ENCODE results near the gene RHBDD3.

RHBDD3 gene

GRCh38 chr22:29313576-29314466, 46.0 kb upstream of the RHBDD3 start:
- TF ChIP-seq L3MBTL2 (conservative IDR thresholded peaks at IDR 0.05), result no peak
- TF ChIP-seq SP1 (IDR thresholded peaks at IDR 0.05), result no peak
- no peak for TF ChIP-seq FOXK2 (IDR thresholded peaks at IDR 0.05)
- TF ChIP-seq PKNOX1 (IDR thresholded peaks at IDR 0.05), result no peak
- no peak for TF ChIP-seq HDGF (IDR thresholded peaks at IDR 0.05; ENCODE audit: borderline replicate concordance)
- TF ChIP-seq TARDBP (IDR thresholded peaks at IDR 0.05), result no peak
- no peak for TF ChIP-seq NFRKB (IDR thresholded peaks at IDR 0.05)
- no peak for TF ChIP-seq CTBP1 (IDR thresholded peaks at IDR 0.05; ENCODE audit: borderline replicate concordance)
- no peak for TF ChIP-seq SUZ12 (IDR thresholded peaks at IDR 0.05)
- DNase-seq (ENCODE audit: extremely low spot score), result no peak
- ChIA-PET POLR2A (interaction anchor here (1.3 kb wide), 1 partner anchor 241 kb away, joined by 3 read pairs; no protein-coding TSS in a partner anchor), CTCF (interaction anchor here (0.6 kb wide), 1 partner anchor 160 kb away, joined by 3 read pairs; no protein-coding TSS in a partner anchor)

DNA sequence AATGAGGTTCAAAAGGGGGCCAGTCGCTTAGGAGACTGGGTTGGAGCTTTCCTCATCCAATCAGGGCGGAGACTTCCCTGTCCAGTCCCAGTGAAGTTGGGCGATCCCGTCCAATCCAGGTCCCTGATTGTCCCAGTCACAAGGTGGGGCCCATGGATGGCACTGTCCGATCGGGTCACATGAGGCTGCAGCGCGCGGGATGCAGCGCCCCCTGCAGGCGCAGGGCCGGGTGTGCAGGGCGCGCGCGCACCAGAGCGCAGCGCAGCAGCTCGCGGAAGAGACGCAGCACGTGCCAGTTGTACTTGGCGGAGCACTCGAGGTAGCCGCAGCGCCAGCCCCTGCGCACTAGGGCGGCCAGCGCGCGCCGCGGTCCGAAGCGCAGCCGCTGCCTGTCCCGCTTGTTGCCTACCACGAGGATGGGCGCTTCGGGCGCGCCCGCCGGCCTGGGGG, 45.4 kb upstream of the RHBDD3 start:
- no peak for DNase-seq (ENCODE audit: extremely low spot score)
- POLR2A ChIA-PET, result interaction anchor here (1.3 kb wide), 1 partner anchor 241 kb away, joined by 3 read pairs; no protein-coding TSS in a partner anchor
- CTCF ChIA-PET, result interaction anchor here (0.6 to 1.0 kb wide), 2 partner anchors 10 to 11 kb away, joined by 3 to 8 read pairs; no protein-coding TSS in a partner anchor

GRCh38 chr22:29312218-29313125, 44.7 kb upstream of the RHBDD3 start:
- TF ChIP-seq ZNF384 (IDR thresholded peaks at IDR 0.05) (no peak), ARNT (IDR thresholded peaks at IDR 0.05) (no peak), CTBP1 (IDR thresholded peaks at IDR 0.05; ENCODE audit: borderline replicate concordance) (no peak), FOXM1 (IDR thresholded peaks at IDR 0.05; ENCODE audit: borderline replicate concordance) (no peak), BHLHE40 (IDR thresholded peaks at IDR 0.05; ENCODE audit: borderline replicate concordance) (no peak), SUZ12 (IDR thresholded peaks at IDR 0.05) (no peak), LEF1 (IDR thresholded peaks at IDR 0.05; ENCODE audit: borderline replicate concordance) (no peak), SP1 (IDR thresholded peaks at IDR 0.05) (no peak), FOXA1 (IDR thresholded peaks at IDR 0.05) (no peak), FOXK2 (IDR thresholded peaks at IDR 0.05) (no peak), NFRKB (IDR thresholded peaks at IDR 0.05) (no peak)
- POLR2A ChIA-PET, result interaction anchor here (0.8 kb wide), 1 partner anchor 9 kb away, joined by 3 read pairs; no protein-coding TSS in a partner anchor
- CTCF ChIA-PET, result interaction anchor here (0.6 to 1.0 kb wide), 3 partner anchors 8 to 10 kb away, joined by 3 to 8 read pairs (median 3); no protein-coding TSS in a partner anchor
- DNase-seq (ENCODE audit: extremely low spot score), result no peak

More for the DNA sequence above, 45.4 kb upstream of the RHBDD3 start:
- no peak for TF ChIP-seq LEF1 (IDR thresholded peaks at IDR 0.05; ENCODE audit: borderline replicate concordance)
- no peak for TF ChIP-seq BHLHE40 (IDR thresholded peaks at IDR 0.05; ENCODE audit: borderline replicate concordance)
- TF ChIP-seq ELF4 (IDR thresholded peaks at IDR 0.05), result no peak
- no peak for TF ChIP-seq NFRKB (IDR thresholded peaks at IDR 0.05)
- TF ChIP-seq TARDBP (IDR thresholded peaks at IDR 0.05), result no peak
- TF ChIP-seq SP1 (IDR thresholded peaks at IDR 0.05), result no peak
- no peak for TF ChIP-seq HDGF (IDR thresholded peaks at IDR 0.05; ENCODE audit: borderline replicate concordance)
- TF ChIP-seq ARNT (IDR thresholded peaks at IDR 0.05), result no peak
- no peak for TF ChIP-seq SUZ12 (IDR thresholded peaks at IDR 0.05)

DNA sequence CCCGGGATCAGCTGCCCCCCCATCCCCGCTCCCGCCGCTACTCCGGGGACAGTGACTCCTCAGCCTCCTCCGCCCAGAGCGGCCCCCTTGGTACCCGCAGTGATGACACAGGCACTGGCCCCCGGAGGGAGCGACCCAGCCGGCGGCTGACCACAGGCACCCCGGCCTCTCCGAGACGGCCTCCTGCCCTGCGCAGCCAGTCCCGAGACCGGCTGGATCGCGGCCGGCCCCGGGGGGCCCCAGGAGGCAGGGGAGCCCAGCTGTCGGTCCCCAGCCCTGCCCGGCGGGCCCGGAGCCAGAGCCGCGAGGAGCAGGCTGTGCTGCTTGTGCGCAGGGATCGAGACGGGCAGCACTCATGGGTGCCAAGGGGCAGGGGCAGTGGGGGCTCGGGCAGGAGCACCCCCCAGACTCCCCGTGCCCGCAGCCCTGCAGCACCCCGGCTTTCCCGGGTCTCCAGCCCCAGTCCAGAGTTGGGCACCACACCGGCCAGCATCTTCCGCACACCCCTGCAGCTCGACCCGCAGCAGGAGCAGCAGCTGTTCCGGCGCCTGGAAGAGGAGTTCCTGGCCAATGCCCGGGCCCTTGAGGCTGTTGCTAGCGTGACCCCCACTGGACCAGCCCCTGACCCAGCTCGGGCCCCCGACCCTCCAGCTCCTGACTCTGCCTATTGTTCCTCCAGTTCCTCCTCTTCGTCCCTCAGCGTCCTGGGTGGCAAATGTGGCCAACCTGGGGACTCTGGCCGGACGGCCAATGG, 43.9 kb upstream of the RHBDD3 start:
- DNase-seq (ENCODE audit: extremely low spot score), result no peak
- no peak for TF ChIP-seq ARNT (IDR thresholded peaks at IDR 0.05)
- TF ChIP-seq HDGF (IDR thresholded peaks at IDR 0.05; ENCODE audit: borderline replicate concordance), result no peak
- TF ChIP-seq TARDBP (IDR thresholded peaks at IDR 0.05), result no peak
- CTCF ChIA-PET, result interaction anchor here (0.6 kb wide), 1 partner anchor 9 kb away, joined by 3 read pairs; no protein-coding TSS in a partner anchor
- POLR2A ChIA-PET, result interaction anchor here (0.8 kb wide), 1 partner anchor 9 kb away, joined by 3 read pairs; no protein-coding TSS in a partner anchor

- TF ChIP-seq ZNF384 (IDR thresholded peaks at IDR 0.05), result no peak
- no peak for TF ChIP-seq PKNOX1 (IDR thresholded peaks at IDR 0.05)
- no peak for TF ChIP-seq FOXK2 (IDR thresholded peaks at IDR 0.05)
- TF ChIP-seq NFRKB (IDR thresholded peaks at IDR 0.05), result no peak
- TF ChIP-seq FOXM1 (IDR thresholded peaks at IDR 0.05; ENCODE audit: borderline replicate concordance), result no peak
- no peak for TF ChIP-seq LEF1 (IDR thresholded peaks at IDR 0.05; ENCODE audit: borderline replicate concordance)
- TF ChIP-seq CTBP1 (IDR thresholded peaks at IDR 0.05; ENCODE audit: borderline replicate concordance), result no peak
- no peak for TF ChIP-seq TARDBP (IDR thresholded peaks at IDR 0.05)
- no peak for TF ChIP-seq ELF4 (IDR thresholded peaks at IDR 0.05)
- TF ChIP-seq HDGF (IDR thresholded peaks at IDR 0.05; ENCODE audit: borderline replicate concordance), result no peak
- TF ChIP-seq ARNT (IDR thresholded peaks at IDR 0.05), result no peak
- TF ChIP-seq FOXA1 (IDR thresholded peaks at IDR 0.05), result no peak
- TF ChIP-seq BHLHE40 (IDR thresholded peaks at IDR 0.05; ENCODE audit: borderline replicate concordance), result no peak
- TF ChIP-seq L3MBTL2 (conservative IDR thresholded peaks at IDR 0.05), result no peak
- no peak for TF ChIP-seq SP1 (IDR thresholded peaks at IDR 0.05)
- no peak for TF ChIP-seq SUZ12 (IDR thresholded peaks at IDR 0.05)
- peak; percentile 83 for DNase-seq (ENCODE audit: extremely low spot score)
- POLR2A ChIA-PET, result no interaction called here
- CTCF ChIA-PET, result no interaction called here
These were observed 43.1 kb upstream of the RHBDD3 start for GRCh38 chr22:29310863-29311339.
